Posterior cingulate gyrus (tissue), 11 donors: ENCODE measurements around the gene GRIA2.
"Not testable (repeated sequence)": the region's sequence is repeated elsewhere in the genome, so short reads cannot be mapped to it uniquely, and the experiment has no call there.

Experiments
- DNase-seq, 10 donors: peaks; one replicate each; pipeline versions ENCODE4 v3.0.0 to v3.0.0-alpha.2; 2020 to 2021; ENCODE audit warnings: mixed read lengths in 3 of 10
- intact Hi-C: fragments of 100-400 bp; cut with DNase I; formaldehyde crosslinking; loops from one replicate; pipeline ENCODE4 v1.15.1; 2023

The GRIA2 gene

DNA sequence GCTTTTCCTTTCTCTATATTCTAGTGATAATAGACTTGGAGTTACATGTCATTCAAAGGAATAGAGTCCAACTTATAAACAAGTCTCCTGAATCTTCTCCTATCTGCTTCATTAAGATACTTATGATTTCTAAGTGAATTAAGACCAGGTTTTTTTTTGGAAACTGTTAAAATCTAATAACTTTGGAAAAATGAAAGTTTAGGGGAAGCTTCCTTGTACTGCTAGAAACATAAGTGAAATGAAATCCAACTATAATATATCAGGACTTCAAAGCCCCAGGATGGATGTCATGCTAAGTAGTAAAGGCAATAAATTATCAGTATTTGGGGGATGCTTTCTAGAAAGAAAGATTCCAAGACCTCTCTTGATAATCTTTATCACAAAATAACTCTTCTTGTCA lies 24.8 kb downstream of the GRIA2 start:
- no peak for DNase-seq

GRCh38 chr4:157246964-157247363 lies 26.4 kb downstream of the GRIA2 start:
- intact Hi-C loops, result no loop called here
- no peak for DNase-seq

More for the DNA sequence above, 24.8 kb downstream of the GRIA2 start:
- intact Hi-C loops, result no loop called here

GRCh38 chr4:157258165-157258564 lies 37.6 kb downstream of the GRIA2 start:
- intact Hi-C loops, result not testable (repeated sequence)

GRCh38 chr4:157265281-157265680 lies 44.8 kb downstream of the GRIA2 start:
- DNase-seq, result no peak
- intact Hi-C loops, result no loop called here

More at GRCh38 chr4:157258165-157258564, 37.6 kb downstream of the GRIA2 start:
- not testable (repeated sequence) for DNase-seq

- DNase-seq, result no peak
- intact Hi-C loops, result no loop called here
These were observed 49.6 kb downstream of the GRIA2 start for GRCh38 chr4:157270108-157270507.

- intact Hi-C loops, result no loop called here
- no peak for DNase-seq
These were observed 50.0 kb downstream of the GRIA2 start for GRCh38 chr4:157270552-157270951.

- intact Hi-C loops, result no loop called here
- no peak for DNase-seq
These were observed 50.8 kb downstream of the GRIA2 start for GRCh38 chr4:157271166-157271869.

GRCh38 chr4:157280673-157281072 lies 60.1 kb downstream of the GRIA2 start:
- intact Hi-C loops, result no loop called here
- DNase-seq, result no peak

- no peak for DNase-seq
- intact Hi-C loops, result no loop called here
These were observed 61.5 kb downstream of the GRIA2 start for GRCh38 chr4:157282019-157282418.

GRCh38 chr4:157287445-157287844 lies 66.9 kb downstream of the GRIA2 start:
- no peak for DNase-seq
- intact Hi-C loops, result no loop called here

GRCh38 chr4:157290622-157291021 lies 70.1 kb downstream of the GRIA2 start:
- intact Hi-C loops, result loop anchor here (2.0 kb wide), 1 partner anchor 66 kb away; no protein-coding TSS in a partner anchor
- DNase-seq, result no peak

DNA sequence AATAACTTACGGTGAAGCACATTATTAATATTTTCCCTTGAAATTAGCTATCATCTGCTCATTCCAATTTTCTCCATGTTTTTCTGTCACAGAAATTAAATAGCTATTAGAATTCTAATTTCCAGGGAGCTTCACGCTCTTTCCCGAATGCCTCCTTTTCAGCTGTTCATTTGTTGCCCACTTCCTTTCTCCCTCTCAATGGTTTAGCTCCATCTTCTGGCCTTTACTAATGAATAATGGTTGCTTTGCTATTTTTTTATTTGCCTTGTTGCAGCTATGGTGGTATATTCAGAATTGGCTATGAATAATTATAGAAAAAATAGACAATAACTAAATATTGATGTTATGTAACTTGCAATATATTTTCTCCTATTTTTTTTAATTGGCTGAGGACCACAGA lies 70.5 kb downstream of the GRIA2 start:
- intact Hi-C loops, result loop anchor here (2.0 kb wide), 1 partner anchor 66 kb away; no protein-coding TSS in a partner anchor
- no peak for DNase-seq

DNA sequence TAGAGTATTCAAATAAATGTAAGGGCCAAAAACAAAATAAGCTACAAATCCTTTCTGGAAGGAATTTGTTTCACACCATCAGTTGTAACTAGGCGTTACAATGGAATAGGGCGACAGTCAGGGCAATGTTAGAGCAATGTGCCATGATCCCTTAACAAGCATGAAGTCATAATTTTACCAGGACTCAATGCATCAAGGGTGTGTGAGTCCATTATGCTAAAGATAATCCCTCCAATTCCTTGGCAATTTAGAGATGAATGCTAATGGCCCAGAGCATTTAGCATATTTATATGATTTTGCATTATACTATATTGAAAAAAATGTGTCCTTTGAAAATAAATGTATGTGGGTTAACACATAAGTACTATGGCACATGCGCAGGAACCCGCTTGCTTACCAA lies 73.1 kb downstream of the GRIA2 start:
- intact Hi-C loops, result no loop called here

GRCh38 chr4:157294575-157294974 lies 74.0 kb downstream of the GRIA2 start:
- intact Hi-C loops, result no loop called here
- DNase-seq, result peak in 1 of 10 donors; percentile 42

More for the DNA sequence above, 73.1 kb downstream of the GRIA2 start:
- DNase-seq, result no peak

DNA sequence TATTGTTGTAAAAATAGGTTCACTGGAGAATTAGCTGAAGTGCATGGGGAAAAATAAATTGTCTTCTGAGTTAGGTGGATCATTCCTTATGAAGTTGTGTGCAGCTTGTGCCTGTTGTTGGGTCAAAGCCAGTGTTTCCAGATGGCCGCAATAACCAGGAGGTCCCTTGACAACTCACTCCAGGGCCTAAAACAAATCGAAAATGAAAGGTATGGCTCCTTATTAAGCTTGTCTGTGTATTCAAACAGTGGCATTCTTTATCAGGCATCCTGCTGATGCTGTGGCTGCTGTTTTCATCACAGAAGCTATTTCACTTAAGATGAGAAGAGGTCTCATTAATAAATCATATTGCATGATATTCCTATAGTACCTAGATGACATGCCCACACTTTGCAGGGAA lies 80.2 kb downstream of the GRIA2 start:
- peak in 2 of 10 donors; percentile 7 to 50 for DNase-seq

GRCh38 chr4:157303471-157303960 lies 83.0 kb downstream of the GRIA2 start:
- no peak for DNase-seq
- intact Hi-C loops, result no loop called here

More for the DNA sequence above, 80.2 kb downstream of the GRIA2 start:
- intact Hi-C loops, result no loop called here

GRCh38 chr4:157304769-157305168 lies 84.2 kb downstream of the GRIA2 start:
- DNase-seq, result no peak
- intact Hi-C loops, result no loop called here

DNA sequence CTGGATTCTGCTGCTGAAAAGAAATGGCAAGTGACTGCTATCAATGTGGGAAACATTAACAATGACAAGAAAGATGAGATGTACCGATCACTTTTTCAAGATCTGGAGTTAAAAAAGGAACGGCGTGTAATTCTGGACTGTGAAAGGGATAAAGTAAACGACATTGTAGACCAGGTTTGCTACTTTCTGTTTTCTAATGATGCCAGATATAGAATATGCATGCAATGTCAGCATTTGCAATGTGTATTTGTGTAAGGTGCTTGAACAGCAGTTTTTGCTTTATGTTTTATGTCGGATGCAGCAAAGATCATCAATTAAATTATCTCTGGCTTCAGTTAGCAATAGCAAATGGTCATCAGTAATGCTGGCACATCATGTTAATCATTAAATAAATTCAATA lies 92.2 kb downstream of the GRIA2 start:
- intact Hi-C loops, result no loop called here
- no peak for DNase-seq

DNA sequence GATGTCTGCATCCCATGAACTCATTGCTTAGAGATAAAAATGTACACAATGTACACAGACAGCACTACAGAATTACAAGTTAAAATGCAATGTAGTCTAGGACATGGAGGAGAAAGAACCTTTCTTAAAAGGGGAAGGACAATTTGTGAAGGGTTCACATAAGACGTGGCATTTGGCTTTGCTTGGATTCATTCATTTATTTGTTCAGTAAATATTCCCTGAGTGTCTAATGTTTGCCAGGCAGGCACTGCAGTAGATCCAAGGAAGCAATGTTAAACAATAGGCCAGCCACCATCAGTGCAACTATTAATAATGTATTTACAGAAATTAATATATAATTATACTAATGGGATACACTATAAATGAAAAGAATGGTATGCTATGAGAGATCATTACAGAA lies 94.4 kb downstream of the GRIA2 start:
- intact Hi-C loops, result no loop called here
- no peak for DNase-seq

DNA sequence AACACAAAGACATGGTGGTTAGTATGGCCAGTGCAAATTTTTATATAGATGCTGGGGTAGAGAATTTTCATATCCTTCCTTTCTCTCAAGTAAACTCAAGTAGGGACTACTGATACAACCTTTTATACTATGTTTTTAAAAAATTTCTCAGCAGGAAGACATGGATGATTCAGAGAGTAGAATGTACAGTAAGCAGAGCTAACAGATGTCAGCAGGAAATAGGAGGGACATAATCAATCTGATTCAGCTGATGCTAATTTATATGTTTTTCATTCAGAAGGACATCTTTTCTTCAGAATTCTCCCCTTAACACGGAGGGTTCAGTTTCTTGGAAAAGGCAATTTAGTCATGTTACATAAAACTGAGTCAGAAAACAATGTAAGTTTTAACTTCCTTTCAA lies 95.4 kb downstream of the GRIA2 start:
- intact Hi-C loops, result no loop called here
- no peak for DNase-seq

DNA sequence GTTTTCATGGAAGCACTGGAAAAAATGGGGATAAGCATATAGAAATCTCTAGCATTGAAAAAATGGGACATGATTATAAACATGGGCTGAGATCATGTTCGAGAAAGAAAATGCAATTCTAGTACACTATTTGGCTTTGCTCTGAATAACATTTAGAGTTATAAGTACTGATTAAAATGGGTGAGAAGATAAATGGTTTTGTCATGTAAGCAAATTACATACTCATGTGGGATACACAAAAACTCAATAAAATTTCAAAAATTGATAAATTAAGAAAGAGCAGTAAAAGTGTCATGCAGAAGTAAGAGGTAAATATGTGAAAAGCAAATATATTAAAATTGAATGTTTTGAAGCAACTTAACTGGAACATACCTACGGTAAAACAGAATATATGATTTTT lies 99.6 kb downstream of the GRIA2 start:
- DNase-seq, result no peak
- intact Hi-C loops, result no loop called here

DNA sequence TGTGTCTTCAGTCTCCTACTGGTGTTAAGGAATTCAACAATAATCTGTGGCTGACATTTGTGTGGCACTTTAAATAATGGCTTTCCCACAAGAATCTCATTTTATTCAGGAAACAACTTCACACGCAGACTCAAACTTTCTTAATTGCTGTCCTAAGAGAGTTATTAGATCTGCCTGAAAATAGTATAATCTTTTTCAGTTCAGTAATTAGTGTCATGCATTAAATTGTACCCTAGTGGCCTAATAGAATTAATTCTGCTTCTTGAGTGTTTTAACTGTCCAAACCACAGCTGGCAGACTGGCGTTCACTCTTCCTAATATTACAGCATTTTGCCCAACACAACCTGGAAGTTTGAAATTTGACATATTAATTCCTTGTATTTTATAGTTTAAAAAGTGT lies 107.1 kb downstream of the GRIA2 start:
- DNase-seq, result no peak
- intact Hi-C loops, result no loop called here
